GM19099 (cell line): ENCODE data around the gene ZNF879.

Source experiments
- POLR2A ChIP-seq: IDR thresholded peaks from 3 replicates; pipeline ENCODE4 v1.6.1; 2011; ENCODE audit warnings: low read depth; ENCODE audit not compliant: insufficient read length; ENCODE audit errors: extremely low read depth

The ZNF879 gene

DNA sequence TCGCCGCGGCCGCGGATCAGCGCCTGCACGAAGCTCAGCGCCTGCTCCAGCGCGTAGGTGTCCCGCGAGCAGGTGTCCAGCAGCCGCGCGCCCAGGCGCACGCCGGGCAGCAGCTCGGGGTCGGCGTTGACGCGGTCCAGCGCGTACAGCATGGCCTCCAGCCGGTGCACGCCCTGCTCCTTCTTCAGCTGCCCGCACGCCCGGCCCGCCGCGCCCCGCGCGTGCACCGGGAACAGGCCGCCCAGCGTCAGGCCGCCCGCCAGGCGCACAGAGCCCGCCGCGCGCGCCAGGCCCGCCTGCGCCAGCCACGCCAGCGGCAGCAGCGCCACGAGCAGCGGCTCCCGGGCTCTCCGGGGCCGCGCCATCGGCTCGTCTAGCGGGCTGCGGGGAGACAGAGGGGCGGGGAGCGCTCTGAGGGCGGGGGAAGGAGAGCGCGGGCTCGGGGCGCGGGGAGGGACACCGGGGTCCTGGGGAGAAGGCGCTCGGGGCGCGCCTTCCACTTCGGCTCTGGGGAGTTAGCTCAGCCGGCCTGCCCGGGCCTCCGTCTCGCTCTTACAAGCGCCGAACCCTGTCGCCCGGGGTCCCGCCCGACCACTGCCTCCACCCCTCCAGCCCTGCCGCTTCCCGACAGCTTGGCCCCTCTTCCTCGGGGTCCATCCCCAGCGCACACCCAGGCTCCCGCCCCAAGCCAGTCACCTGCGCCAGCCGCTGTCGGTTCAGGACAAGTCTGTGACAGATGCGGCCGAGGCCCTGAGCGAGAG lies 28.8 kb upstream of the ZNF879 start, which contains the start of gene GRM6:
GRM6 (minus strand) TSS at position 741 of the 761 bp plus-strand sequence; CDS start at position 365, 376 bp downstream.
- TF ChIP-seq POLR2A = no peak

DNA sequence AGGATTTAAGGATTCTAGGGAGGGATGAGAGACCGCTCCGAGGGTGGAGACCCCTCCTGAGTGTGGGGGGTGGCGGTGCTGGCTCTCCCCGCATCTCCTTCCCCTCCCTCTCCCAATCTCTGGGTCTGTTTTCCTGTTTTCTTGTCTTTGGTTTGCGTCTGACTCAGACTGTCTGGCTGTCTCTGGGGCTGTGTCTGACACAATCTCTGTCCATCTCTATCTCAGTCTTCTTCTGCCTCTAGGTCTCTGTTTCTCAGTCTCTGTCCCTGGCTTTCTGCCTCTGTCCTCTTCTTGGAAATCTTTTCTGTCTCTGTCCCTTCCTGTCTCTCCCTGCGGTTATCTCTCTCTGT lies 28.3 kb upstream of the ZNF879 start:
- TF ChIP-seq POLR2A = no peak

DNA sequence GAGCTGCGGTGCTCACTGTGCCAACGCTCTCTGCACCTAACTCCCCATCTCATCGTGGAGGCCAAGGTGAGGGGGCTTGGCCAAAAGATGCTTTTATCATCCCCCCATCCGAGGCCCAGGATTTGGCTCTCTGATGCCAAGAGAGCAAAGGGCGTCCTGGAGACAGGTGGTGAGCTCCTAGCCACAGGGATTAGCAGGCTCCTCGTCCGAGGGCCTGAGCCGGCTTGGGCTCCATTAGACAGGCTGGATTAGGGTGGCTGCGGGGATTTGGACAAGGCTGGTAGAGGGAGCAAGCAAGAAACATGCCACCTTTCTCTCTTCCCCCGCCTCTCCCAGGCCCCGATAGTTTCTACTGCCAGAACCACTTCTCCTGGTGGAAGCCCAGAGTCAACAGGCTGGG lies 27.4 kb upstream of the ZNF879 start:
- no peak for TF ChIP-seq POLR2A

DNA sequence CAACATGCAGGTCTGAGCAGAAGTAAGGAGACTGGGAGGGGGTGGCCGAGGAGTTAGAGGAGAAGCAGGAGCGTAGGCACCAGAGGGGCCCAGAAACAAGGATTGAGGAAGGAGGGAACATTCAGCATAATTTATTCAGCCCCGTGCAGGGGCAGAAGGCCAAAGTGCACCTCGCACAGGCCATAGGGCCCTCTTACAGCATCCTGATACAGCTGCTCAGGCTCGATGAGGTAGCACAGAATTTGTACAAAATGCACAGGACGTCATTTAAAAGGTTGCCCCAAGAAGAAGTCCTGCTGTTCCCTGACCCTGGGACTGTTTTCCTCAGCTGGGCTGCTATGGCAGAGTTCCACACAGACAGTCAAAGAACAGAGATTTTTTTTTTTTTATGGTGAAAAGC lies 26.4 kb upstream of the ZNF879 start:
- TF ChIP-seq POLR2A = no peak

DNA sequence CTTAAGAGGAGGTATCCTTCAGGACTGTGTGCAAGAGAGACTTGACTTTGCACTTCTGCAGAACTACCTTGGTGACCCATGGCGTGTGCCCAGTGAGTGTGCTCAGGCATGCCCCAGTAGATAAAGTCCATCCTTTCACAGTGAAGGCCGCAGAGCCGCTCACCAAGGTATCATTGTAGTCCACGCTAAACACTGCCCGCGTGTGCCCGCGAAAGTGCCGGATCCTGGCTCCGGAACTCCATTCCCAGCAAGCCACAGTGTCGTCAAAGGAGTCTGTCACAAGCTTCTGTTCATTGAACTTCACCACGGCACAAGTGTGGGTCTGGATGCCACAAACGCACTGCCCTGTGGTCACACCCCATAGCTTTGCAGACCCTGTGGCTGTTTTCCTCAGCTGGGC lies 25.2 kb upstream of the ZNF879 start:
- TF ChIP-seq POLR2A = no peak

DNA sequence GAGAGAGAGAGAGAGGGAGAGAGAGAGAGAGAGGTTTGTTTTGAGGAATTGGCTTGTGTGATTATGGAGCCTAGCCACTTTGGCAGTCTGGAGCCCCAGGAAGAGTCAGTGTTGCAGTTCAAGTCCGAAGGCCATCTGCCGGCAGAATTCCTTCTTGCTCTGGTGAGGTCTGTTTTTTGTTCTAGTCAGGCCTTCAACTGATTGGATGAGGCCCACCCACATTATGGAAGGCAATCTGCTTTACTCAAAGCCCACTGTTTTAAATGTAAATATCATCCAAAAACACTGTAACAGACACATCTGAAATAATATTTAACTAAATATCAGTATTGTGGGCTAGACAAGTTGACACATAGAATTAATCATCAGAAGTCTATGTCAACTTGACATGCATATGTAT lies 17.0 kb upstream of the ZNF879 start:
- no peak for TF ChIP-seq POLR2A

DNA sequence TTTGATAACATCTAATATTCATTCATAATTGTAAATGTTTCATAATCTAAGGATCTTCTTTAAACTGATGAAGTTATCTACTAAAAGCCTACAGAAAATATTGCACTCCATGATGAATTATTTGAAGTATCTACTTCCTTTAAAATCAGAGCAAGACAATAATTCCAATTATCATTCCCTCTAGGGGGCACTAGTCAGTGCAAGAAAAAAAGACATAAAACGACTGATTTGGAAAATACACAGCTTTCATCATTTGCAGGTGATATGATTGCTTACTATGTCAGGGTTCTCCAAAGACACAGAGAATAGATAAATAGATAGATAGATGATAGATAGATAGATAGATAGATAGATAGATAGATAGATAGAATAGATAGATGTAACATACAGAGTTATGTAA lies 14.9 kb upstream of the ZNF879 start:
- TF ChIP-seq POLR2A = no peak

DNA sequence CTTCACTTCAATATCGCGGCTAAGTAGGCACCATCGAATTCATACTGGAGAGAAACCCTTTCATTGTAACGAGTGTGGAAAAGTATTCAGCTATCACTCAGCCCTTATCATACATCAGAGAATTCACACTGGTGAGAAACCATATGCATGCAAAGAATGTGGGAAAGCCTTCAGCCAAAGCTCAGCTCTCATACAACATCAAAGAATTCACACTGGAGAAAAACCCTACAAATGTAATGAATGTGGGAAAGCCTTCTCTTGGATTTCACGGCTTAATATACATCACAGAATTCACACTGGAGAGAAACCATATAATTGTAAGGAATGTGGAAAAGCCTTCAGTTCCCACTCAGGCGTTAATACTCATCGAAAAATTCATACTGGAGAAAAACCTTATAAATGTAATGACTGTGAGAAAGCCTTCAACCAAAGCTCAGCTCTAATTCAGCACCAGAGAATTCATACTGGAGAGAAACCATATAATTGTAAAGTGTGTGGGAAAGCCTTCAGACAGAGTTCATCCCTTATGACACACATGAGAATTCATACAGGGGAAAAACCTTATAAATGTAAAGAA lies 9.5 kb downstream of the ZNF879 start:
- TF ChIP-seq POLR2A = no peak

DNA sequence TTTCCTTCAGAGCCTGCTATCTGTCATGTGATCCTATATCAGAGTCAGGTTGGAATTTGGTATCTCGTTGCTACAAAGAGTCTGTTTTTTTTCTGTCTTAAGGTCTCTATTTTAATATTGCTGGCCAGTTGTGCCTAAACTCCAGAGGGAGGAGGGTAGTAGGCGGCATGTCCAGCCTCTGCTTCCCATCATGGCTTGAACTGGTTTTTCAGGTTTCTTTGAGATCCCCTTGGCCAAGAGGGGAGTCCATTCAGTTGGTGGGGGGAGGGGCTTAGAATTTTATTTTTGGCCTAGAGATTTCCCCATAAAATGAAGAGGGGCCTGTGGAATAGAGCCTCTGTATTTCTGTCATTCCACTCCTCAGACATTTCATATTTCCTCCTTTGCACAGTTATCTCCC lies 21.2 kb downstream of the ZNF879 start:
- TF ChIP-seq POLR2A = no peak

DNA sequence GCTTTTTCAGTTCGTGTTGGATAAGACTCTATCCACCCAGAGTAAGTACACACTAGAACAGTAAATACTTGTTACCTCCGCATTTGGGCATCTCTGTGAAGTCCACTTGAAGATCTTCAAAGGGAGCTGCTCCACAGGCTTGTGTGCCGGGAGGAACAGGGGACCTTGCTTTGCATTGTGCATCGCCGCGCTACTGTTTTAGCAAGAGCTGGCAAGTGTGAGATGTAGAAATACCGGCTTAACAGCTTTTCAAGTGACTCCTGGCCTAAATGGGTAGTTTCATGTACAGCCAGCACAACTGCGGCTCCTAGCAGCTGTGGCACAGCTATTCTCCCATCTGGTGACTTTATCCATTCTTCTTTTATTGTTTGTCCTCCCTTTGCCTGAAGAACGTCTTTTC lies 28.2 kb downstream of the ZNF879 start:
- TF ChIP-seq POLR2A = no peak

DNA sequence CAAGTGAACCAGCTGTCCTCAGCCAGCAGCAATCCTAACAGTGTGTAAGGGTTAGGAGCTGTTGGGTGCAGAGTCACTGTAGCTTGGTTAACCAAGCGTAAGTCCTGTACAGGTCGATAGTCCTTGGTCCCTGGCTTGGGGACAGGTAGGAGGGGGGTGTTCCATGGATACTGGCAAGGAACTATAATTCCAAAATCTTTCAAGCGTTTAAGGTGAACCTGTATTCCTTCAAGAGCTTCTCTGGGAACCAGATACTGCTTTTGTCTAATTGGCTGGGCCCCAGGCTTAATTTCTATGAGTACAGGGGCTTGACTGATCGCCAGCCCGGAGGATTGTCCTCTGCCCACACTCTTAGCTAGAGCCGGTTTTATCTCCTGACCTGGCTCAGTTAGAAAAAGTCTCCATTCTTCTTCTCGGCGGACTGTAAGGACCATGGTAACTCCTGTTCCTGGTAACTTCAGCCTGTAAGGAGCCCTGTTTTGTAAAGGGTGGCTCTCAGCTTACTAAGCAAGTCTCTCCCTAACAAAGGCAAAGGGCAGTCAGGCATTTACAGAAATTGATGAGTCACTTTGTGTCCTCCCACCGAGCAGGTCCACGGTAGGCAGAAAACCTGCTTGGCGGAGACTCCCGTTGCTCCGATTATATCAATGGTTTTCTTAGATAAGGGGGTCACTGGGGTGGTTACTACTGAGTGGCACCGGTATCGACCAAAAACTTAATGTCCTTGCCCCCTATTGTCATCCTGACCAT lies 30.6 kb downstream of the ZNF879 start:
- no peak for TF ChIP-seq POLR2A

DNA sequence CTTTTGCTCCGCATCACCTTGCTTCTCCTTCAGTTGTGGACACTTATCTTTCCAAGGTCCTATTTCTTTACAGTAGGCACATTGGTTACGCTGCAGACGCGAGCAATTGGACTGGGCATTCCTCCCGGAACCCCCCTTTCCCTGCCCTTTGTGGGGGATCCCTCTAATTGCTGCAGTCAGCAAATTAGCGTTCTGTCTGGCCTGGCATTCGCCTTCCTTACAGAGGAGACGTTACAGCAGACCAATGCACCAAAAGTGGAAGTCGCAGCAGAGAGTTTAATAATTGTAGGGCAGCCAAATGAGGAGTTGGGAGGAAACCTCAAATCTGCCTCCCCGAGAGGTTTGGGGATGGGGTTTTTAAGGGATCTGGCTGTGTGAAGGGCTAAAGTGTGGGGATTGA lies 31.3 kb downstream of the ZNF879 start:
- no peak for TF ChIP-seq POLR2A

DNA sequence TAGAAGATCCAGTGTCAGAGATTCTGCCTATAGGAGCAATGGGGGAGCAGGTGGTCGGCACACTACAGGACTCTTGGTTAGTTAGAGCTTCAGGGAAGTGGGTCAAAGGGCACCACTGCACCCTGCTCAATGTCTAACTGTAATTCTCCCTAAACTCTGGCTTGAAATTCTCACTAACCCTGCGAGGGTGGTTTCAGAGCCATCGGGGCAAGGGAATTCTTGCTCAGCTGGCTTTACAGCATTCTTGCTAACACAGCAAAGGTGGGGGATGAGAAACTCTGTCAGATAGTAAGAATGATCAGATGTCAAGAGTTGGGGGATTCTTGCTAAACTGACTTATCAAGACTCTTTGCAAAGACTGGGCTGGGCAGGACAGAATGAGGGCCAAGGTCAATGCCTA lies 31.8 kb downstream of the ZNF879 start:
- TF ChIP-seq POLR2A = no peak

DNA sequence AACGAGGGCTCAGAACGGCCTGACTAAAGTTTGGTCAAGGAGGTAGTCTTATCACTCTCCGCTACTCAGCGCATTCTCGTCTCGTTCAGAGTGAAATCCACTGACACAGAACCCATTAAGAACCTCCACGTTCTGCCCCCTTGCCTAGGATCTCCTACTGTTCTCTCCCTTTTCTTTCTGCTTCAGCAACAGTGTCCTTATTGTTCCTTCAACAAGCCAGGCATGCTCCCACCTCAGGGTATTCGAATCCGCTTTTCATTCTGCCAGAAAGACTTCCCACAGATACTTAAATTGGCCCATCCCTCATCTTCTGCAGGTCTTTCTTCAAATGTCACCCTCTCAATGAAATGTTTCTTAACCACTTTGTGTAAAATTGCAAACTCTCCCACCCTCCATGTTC lies 32.2 kb downstream of the ZNF879 start:
- TF ChIP-seq POLR2A = no peak

DNA sequence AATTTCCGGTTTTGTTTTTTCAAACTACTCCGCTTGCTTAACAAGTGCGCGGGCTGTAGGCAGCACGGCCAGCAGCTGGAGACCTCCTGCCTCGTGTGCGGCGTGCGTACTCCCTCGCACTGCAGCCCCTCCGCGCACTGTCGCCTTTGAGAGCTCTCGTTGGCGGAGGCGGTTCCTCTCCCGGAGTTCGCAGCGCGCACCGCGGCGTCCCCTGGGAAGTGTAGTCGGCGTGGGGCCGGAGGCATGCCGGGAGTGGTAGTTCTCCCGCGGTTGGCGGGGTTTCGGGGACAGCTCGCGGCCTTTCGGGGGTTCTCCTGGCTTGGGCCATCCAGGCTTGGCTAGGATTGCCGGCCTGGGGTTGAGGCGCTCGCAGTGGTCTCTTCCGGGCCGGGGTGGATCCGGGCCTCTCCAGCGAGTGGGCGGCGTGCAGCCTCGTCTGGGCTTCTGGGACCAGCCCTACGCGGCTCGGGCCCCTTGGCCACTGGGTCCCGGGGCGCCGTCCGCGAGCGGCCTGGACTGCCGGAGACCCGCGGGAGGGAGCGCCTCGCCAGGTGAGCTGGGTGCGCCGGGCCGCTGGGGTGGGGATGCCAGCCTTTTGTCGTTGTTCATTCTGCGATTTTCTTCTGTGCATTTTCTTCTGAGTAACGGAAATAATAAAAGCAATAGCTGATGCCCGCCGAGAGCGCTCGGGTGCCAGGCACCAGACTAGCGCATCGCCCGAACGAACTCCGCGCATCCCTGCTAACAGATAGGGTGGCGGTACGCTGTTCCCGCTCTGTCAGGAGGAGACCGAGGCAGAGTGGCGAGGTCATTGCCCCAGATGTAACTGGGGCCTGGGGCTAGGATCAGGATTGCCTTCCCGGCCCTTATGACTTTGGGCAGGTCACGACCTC lies 36.8 kb downstream of the ZNF879 start, which contains the start of gene ZNF354C:
ZNF354C (plus strand) TSS at position 258 of the 893 bp plus-strand sequence. CDS start 1,696 bp downstream, outside the sequence.
- TF ChIP-seq POLR2A = no peak
